HG02943 (cell line): Measurements from ENCODE around the gene CELF4.

Source experiments
- ATAC-seq: cut with Tn5 transposase; IDR thresholded peaks from one replicate; pipeline ENCODE4 v1.9.1; 2021; ENCODE audit warnings: mild to moderate bottlenecking, low read depth, moderate library complexity; ENCODE audit not compliant: unreplicated experiment

Gene CELF4

DNA sequence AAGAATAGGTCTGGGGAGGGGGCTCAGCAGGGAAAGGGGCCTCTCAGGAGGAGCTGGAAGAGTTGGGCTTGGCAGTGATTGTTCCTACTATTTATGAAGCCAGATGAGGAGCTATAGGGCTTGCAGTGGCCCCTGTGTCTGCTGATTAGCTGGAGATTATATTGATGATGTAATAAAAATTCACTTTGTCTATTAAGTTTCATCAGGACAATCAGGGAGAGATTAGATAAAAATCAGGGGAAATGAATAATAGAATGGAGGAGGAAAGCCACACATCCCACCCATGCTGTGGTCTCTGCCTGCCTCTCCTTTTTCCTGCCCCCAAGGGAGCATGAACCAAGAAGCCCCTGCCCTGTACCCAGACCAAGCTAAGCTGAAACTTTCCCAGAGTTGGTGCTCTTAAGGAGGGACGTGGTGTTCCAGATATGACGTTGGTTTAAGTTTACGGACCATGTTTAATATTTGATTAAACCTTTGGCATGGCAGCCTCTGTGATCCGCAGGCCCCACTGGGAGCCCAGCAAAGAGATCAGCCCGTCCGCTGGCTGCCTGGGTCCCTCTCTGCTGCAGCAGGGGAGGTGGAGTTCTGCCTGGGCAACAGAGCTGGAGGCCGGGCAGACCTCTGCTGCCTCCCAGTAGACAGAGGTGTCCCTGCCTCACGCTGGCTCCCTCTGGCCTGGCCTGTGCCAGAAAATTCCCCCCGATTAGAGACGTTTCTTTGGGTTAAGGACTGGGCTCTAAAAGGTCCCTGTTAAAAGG, 15.3 kb downstream of the CELF4 start:
- ATAC-seq = no peak

DNA sequence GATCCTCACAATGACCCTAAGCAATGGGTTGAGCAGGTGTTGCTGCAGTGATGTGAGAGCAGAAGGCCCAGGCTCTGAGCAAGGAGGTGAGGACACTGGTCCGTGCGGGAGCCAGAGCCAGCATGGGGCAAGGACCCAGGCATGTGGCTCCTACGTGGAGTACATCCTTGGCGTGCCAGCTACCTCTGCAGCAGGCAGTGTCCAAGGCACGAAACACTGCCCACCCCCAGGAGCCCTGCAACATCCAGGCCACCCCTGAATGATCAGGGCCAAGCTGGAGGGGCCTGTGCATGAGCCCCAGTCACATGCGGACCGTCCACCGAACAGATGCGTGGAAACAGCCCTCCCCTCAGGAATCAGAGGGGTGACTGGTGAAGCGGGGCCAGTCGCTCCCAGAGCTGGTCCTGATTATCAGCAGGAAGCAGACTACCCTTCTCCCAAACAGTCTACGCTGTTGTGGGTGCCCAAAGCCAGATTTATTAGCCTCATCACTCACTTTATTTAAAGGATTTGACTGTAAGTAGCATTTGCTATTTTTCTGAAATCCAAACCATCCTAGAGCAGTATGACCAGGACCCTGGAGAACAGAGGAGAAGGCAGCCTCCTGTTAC, 16.8 kb downstream of the CELF4 start:
- ATAC-seq = no peak

DNA sequence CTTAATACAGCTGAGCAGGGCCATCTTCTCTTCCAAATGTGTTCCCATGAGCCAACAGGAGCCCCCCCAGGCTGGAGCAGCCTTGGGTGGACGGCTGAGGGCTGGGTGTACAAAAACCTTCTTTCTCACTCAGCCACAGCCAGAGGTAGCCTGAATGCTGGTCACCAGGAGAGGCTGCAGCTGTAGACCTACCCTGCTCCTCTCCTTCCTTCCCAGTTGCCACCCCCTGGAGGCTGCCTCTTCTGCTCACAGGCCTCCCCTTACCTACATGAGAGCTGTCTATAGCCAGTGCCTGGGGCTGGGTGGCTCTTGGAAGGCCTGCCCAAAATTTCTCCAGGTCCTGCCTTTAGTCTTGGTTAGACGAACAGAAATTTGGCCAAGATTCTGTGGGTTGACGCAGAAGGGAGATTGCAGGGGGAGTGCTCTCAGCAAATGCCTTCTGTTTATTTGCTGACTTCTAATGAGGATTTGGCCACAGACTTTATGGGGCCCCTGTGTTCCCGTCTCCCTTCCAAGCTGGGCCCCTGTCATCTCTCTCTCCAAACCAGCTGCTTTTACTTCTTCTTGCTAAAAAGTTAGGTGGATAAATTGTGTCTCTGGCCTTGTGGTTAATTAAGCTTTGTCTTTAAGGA, 18.3 kb downstream of the CELF4 start:
- ATAC-seq = no peak

DNA sequence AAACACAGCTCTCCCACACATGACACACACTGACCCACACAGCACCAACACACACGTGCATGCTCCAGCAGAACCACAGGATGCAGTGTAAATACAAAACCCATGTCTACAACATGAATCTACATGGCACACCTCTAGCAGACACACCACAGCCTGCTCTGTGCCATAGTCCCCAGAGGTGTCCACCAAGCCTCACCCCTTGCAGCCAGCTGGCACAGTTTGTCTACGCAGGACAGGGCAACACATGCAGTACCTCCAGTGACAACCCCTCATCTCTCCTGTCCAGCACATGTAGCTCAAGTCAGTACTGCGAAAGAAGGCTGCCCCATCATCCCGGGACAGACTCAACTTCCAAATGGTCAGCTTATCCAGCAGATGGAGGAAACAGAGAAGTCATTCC, 18.9 kb downstream of the CELF4 start:
- no peak for ATAC-seq

DNA sequence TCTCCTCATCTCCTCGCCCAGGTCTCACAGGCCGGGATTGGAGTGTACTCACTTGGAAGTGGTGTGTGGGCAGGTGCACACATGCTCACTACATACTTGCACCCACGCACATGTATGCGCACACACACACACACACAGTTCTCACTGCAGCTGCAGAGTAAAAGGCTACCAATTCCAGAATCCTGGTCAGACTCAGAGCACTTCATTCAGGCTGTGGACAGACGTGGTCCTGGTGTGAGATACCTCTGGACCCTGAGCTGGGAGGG, 19.4 kb downstream of the CELF4 start:
- ATAC-seq = no peak

DNA sequence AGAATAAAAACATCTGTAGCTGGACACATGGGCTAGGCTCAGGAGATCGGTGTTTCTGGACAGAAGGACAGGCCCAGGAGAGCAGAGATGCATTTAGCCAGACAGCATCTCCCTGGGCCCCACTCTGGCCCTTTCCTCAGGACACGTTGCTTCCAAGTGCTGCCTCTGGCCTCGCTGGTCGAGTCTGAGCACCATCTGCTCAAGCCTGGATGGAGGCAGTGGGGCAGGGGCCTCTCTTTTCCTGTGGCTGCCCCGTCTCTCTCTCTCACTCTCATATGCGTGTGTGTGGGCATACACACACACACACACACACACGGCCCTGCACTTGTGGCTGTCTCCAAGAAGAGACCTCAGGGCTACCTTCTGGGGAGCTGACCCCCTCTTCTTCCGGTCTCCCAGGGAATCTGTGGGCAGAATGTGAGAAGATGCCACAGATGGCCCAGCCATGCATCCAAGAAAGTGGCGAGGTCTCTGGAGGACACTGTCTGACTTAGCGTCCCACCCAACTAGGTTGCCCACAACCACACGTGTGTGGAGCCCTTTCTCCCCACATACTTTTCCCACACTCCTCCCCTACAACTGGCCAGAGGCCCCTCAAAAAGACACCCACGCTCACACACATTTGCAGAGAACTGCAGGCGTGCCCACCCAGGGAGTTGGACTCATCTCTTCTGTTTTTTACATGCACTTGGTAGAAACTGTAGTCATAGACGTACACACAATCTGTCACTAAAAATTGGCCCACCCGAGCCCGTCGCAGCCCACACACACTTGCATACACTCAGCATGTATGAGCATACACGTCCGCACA, 19.9 kb downstream of the CELF4 start:
- ATAC-seq = no peak

DNA sequence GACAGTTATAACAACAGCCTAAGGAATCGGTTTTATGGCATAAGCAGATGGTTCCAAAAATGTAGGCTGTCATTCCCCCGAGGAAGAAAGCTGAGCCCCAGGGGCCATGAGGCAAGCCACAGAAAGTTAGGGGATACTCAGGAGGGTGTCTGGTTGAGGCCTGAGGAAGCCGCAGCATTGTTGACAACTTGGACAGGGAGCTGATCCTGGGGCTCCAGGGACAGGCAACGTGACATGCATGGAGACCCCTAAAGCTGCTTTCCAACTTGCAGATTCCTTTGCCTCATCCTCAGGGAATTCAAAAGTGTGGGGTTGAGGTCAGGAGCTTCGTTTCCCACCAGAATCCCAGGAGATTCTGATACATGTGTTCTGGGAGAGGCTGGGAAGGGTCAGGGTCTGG, 20.9 kb downstream of the CELF4 start:
- no peak for ATAC-seq

DNA sequence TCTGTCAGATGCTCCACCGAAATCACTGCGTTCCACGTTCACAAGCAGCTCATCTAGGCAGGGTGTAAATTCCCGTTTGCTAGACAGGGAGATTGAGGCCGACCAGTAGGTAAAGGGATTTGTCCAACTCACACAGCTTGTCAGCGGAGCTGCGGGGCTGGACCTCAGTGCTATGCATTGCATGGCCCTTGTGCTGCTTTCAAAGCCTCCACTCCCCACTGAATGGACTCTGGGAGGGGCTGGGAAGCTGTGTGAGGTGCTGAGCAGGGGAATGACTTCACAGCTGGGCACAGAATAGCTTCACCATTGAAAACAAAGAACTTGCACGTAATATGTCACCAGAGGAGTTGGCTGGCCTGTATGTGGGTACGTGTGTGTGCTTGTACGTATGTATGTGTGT, 21.4 kb downstream of the CELF4 start:
- ATAC-seq = no peak

DNA sequence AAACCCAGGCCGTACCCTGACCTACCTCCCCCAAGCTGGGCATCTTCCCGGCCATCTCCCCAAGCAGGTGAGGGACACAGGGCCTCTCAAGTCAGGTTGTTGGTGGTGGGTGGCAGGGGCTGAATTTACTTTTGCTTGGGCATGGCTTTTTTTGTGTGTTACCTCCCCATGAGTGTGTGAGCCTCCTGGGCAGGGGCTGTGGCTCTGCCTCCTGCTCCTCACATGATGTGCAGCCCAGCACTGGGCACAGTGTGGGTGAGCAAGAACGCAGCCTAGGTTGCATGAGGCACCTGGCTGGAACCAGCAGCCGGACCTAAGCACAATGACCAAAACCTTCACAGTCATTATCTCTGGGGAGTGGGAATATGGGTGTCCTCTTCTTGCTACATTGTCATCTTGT, 22.3 kb downstream of the CELF4 start:
- ATAC-seq = no peak

DNA sequence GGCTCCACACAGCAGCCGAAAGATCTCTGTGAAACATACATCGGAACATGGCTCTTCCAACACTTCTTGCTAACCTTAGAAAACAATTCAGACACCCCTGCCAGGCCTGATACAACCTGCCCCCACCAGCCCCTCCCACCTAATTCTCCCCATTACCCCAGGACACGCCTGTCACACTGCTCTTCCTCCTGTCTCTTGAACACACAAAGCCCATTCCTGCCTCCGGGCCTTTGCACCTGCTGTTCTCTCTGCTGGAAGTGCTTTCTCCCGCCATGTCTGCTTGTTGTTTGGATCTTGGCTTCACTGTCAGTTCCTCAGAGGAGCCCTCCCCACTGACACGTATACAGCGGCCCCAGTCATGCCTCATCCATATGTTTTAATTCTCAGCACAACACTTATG, 24.1 kb downstream of the CELF4 start:
- no peak for ATAC-seq

DNA sequence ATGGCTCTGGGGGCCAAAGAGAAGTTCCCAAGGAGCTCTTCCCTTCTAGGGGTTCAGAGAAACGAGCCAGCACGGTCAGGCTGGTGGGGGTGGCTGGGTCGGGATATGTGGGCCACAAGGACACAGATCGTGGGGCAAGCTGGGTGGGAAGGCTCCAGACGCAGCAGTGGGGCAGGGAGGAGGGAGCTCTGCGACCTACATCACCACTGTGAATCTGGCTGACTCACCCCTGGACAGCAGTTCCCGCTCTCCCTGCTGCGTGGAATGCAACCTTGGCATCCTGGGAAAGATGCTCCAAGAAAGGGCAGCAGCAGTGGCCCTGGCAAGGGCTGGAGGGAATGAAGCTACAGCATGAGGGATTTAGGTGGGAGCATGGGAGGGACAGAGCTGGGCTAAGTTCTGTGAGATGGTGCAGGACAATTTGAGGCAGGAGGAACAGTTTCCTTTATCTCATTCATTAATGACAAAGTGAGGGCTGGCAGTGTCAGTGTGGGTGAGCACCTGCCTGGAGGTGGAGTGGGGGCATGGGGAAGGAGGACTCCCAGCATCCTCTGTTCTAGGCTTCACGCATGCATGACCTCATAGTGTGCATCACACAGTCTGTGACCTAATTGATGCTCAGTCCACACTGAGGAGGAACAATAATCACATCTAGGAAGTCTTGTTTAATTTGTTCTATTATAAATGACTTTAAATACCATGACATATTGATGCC, 25.0 kb downstream of the CELF4 start:
- no peak for ATAC-seq

DNA sequence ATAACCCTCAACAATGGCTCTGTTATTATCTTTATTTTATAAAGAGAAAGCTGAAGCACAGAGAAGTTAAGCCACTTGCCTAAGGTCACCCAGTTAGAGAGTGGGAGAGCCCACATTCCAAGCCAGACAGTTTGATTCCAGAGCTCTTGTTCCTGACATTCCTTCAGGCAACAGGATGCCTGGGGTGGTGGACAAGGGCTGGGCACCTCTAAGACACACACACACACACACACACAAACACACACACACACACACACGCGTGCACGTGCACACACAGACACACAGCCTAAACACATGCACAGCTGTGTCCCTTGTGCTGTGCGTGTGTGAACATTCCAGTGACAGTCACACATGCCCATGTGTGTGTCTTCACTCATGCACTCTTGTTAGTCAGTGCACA, 26.4 kb downstream of the CELF4 start:
- no peak for ATAC-seq

DNA sequence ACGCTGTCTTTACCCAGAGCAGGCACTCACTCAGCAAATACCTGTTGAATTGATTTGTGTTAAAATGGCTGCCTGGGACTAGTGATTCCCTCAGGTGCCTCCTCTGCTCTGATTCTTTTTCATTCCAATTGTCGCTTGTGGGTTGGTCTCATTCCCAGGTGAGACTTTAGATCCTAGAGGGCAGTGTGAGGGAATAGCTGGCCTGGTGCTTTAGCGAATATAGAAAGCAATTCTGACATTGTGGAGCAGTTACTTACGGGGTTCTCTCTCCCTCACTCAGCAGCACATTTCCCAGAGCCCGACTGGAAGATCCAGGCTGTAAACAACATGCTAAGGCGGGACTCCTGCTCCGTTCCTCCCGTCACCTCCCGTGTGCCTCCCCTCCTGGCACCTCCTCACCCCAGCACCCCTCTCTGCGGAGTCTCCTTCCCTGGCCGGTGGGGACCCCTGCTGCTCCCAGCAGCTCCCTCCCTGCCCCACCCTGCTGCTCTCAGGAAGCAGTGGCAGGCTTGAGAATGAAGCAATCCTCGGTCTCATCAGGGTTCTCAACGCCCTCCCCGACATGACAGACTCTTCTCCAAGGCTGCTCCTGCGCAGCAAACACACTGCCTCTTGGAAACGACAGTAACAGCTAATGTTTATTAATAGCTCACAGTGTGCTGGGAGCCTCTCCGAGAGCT, 26.9 kb downstream of the CELF4 start:
- ATAC-seq = no peak

DNA sequence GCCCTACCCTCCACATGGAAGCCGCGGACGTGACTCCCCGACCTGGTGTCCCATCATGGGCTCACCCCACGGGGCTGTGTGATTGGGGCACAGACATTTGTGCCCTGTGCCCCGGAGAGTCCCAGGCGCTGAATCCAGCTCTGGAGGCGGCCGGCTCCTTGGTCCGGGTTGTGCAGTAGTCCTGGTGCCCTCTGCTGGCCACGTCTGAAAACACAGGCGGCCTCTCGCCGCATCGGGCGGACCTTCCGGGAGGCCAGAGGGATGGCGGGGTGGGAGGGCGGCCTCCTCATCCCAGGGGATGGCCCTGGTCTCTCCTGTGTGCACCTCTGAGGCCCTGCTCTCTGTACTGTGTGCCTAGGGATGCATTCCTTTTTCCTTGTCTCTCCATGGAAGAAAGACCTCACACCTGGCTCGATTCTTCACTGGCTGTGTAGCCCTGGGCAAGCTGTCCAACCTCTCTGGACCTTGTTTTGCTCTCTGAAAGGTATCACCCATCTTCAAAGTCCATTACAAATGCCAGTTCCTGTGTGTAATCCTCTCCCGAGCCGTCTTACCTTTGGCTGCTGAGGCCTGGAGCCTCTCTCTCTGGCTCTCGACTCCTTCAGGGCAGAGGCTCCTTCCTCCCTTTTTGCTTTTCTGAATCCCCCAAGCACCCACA, 27.6 kb downstream of the CELF4 start:
- ATAC-seq = peak; percentile 66

DNA sequence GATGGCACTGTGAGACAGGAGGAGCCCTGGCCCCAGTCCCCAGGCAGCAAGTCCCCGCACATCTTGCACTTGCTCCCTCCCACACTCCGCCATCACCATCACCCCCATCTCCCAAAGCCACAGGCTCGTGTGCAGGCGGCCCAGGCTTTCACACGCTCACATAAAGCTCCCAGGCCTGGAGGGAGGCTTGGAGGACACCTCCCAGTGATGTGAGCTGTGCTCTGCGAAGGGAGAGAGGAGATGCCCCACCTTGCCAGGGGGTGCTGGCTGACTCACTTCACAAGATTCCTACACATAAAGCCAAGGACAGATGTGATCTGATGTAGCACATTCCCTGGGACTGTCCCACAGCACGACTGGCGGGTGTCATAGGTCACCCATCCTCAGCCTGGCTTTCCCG, 28.9 kb downstream of the CELF4 start:
- ATAC-seq = no peak

DNA sequence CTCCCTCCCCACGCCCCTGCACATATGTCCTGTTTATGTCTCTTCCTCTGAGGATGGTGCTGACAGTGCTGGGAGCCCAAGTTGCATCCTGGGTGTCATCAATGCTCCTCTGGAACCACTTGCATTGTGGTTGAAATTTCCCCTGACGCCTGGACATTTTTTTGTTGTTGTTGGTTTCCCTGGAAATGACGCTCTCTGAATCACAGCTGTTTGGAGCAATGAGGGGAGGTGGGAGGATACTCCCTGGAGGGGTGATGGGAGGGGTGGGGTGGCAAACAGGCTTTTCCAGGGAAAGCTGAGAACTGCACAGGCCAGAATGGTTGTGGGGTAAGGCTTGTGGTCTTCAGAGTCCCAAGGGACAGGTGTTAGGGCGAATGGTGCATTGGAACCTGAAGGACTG, 29.6 kb downstream of the CELF4 start:
- ATAC-seq = no peak

DNA sequence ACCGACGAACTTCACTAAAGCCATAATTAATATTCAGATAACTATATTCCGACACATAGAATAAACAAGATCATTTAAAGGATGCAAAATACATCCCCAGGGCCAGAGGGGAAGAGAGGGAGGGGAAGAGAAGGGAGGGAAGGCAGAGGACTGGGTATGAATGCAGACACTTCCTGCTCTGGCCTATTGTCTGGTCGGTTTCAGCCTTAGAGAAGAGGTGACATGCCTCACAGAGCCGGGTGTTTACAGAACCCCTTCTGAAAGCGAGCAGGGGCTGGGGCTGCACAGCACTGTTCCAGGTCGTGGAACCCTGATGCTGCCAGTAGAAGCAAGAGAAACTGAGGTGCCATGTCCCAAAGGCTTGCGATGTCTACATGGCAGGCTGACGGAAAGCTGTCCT, 31.0 kb downstream of the CELF4 start:
- no peak for ATAC-seq

DNA sequence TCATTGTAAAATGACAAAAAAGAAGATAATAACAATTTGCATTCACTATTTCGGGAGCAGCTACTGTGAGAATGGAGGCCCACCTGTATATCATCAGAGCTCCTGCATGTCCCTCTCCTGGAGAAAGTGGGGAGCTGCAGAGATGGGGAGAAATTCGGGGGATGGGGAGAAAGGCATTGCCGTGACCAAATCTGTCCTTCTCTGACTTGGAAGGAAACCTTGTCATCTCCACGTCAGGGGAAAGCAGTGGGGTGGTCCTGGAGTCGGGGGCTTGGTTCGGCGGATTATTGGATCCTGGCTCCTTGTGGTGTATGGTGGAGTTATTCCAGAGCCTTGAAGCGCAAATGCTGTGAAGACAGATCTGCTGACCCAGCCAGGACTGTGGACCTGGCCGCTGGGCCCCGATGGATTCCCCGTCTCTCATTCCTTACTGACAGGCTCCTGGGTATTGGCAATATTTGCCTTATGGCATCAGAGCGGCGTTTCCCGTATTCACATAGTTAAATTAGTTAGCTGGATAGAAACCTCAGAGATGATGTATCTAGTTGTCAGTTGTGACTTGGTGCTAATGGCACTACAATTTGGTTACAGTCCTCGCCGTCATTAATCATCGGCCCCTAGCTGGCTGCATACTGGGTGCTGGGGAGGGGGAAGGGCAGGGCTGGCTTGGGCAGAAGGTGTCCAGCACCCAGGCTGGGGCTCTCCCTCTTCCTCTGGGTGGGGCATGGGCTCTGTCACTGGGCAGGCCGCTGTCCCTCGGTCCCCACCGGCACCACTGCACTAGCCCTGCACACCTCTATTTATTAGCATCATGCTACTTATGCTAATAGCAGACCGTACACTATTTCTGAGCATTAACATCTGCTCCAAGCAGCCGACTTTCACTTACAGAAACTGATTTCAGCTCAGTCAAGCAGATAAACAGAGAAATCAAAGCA, 31.7 kb downstream of the CELF4 start:
- ATAC-seq = no peak

DNA sequence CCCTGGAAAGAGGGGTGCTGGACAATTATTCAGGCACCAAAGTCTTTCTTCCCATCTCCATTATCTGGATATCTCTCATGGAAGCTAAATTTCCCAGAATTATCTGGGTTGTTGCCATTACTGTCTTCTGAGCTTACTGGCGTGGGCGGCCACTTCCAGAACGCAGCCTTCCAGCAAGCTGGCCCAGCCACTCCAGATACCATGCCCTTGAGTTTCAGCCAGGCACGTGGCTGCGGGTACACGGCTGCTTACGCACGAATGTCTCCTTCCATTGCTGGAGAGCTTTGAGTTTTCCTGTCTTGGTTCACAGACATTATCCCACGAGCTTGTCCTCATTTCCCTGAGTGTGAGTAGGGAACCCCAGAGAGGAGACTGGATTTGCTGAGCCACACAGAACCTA, 32.7 kb downstream of the CELF4 start:
- ATAC-seq = no peak
